ENCODE data around the gene KCNK6. TPM values are rescaled to one million over a fixed set of nuclear protein-coding genes. Genes with fewer than 3 reads are reported as not detected.
A peak's percentile ranks its signal among the peaks of the same experiment; 100 is the strongest.

KCNK6 gene
- total and polyA plus RNA-seq, 2 experiments from 2014 or later, result 9.0 to 14.6 TPM

DNA sequence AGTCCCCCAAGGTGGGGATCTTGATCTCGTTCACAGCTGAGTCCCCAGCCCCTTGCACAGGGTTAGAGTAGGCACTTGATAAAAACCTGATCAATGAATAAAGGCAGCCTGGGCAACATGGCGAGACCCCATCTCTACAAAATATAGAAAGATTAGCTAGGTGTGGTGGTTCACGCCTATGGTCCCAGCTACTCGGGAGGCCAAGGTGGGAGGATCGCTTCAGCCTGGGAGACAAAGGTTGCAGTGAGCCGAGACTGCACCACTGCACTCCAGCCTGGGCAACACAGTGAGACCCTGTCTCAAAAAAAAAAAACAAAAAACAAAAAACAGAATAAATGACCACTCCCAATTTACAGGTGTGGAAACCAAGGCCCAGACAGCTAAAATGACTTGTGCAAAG is 8.7 kb upstream of the KCNK6 start:
- ATAC-seq, result no peak
- Mint-ChIP-seq H3K4me3 (no peak overlapping the region), H3K9me3 (no peaks in the 10 kb centered on the region; the same call in 2 of the 3 replicates), H3K4me1 (peaks cover 10% of the 10 kb centered on the region), H3K27me3 (ENCODE audit: insufficient read depth, low read depth, poor library complexity) (peaks cover 17% of the 10 kb centered on the region), H3K27ac (no peak overlapping the region), H3K36me3 (ENCODE audit: low read depth) (peaks cover 6% of the 10 kb centered on the region; the same call in 2 of the 3 replicates)
- Histone ChIP-seq H3K4me2 (no peak overlapping the region), H3K36me3 (ENCODE audit: insufficient read depth) (0 out of 2 replicates have a peak, but pooled peaks cover 3% of the 10 kb centered on the region), H3K4me3 (no peak overlapping the region), H4K20me1 (replicated peaks; ENCODE audit: insufficient read depth) (peaks cover 6% of the 10 kb centered on the region), H3K9me2 (ENCODE audit: insufficient read depth) (no peaks in the 10 kb centered on the region), H3K79me2 (replicated peaks; ENCODE audit: insufficient read depth) (peaks cover 14% of the 10 kb centered on the region; the same call in 1 of the 2 replicates), H3K4me1 (ENCODE audit: insufficient read depth) (peaks cover 5% of the 10 kb centered on the region; the same call in 1 of the 2 replicates), H3K27me3 (ENCODE audit: insufficient read depth) (no peaks in the 10 kb centered on the region), H3F3A (replicated peaks; ENCODE audit: low read depth) (peaks cover 4% of the 10 kb centered on the region), H3K27ac (ENCODE audit: low read depth) (no peak overlapping the region), H2AFZ (no peak overlapping the region)
- TF ChIP-seq EZH2phosphoT487 (IDR thresholded peaks at IDR 0.05; ENCODE audit: unreplicated experiment), result no peak
- TF ChIP-seq POLR2AphosphoS5 (IDR thresholded peaks at IDR 0.05; ENCODE audit: low read depth), result no peak
- TF ChIP-seq ZNF331 (CRISPR knock-in tag; IDR thresholded peaks at IDR 0.05; ENCODE audit: low read depth), result no peak
- TF ChIP-seq, protein P1, sequence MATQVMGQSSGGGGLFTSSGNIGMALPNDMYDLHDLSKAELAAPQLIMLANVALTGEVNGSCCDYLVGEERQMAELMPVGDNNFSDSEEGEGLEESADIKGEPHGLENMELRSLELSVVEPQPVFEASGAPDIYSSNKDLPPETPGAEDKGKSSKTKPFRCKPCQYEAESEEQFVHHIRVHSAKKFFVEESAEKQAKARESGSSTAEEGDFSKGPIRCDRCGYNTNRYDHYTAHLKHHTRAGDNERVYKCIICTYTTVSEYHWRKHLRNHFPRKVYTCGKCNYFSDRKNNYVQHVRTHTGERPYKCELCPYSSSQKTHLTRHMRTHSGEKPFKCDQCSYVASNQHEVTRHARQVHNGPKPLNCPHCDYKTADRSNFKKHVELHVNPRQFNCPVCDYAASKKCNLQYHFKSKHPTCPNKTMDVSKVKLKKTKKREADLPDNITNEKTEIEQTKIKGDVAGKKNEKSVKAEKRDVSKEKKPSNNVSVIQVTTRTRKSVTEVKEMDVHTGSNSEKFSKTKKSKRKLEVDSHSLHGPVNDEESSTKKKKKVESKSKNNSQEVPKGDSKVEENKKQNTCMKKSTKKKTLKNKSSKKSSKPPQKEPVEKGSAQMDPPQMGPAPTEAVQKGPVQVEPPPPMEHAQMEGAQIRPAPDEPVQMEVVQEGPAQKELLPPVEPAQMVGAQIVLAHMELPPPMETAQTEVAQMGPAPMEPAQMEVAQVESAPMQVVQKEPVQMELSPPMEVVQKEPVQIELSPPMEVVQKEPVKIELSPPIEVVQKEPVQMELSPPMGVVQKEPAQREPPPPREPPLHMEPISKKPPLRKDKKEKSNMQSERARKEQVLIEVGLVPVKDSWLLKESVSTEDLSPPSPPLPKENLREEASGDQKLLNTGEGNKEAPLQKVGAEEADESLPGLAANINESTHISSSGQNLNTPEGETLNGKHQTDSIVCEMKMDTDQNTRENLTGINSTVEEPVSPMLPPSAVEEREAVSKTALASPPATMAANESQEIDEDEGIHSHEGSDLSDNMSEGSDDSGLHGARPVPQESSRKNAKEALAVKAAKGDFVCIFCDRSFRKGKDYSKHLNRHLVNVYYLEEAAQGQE (IDR thresholded peaks at IDR 0.05; ENCODE audit: unreplicated experiment), result no peak
- no peak for TF ChIP-seq CREB1 (CRISPR knock-in tag; IDR thresholded peaks at IDR 0.05; ENCODE audit: low read depth)
- TF ChIP-seq ZNF114 (CRISPR knock-in tag; IDR thresholded peaks at IDR 0.05), result no peak
- no peak for TF ChIP-seq NANOG (IDR thresholded peaks at IDR 0.05; ENCODE audit: borderline replicate concordance)
- DNase-seq (ENCODE audit: low spot score), result no peak

DNA sequence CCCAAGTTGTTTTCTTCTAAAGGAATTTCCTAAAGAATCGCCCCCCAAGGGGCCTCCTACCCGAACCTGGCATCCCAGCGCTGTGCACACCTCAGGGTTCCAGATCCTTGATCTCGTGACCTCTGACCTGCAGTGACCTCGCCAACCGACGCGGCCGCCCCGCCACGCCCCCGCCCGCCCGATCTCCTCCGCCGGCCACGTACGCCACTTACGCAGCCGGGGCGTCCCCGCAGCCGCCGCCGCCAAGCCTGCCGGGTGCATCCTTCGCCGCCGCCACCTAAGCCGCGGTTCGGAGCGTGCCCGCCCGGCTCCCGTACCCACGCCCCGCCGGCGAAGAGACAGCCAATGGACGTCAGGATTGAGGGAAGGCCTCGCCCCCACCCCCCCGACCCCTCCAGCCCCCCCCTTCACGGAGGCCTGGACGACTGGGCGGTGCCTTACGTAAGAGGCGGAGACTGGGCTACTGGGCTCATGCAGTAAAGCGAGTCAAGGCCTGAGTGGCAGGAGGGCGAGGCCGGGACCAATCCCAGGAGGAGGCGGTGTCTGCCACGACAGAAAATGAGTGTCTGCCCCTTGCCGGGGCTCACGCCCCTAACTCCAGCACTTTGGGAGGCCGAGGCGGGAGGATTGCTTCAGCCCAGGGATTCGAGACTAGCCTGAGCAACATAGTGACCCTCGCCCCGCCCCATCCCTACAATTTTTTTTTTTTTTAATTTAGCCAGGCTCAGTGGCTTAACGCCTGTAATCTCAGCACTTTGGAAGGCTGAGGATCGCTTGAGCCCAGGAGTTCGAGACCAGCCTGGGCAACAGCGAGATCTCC is 3.8 kb upstream of the KCNK6 start, which contains the start of gene YIF1B:
TSS of gene YIF1B (minus strand) at position 291 of the 820 bp plus-strand sequence. CDS start at position 261, 30 bp downstream.
- H3K4me1 ChIP-seq (ENCODE audit: insufficient read depth), result peaks cover 5% of the 10 kb centered on the region; the same call in 1 of the 2 replicates
- H3F3A ChIP-seq (replicated peaks; ENCODE audit: low read depth), result peaks cover 15% of the 10 kb centered on the region
- peak within 1 kb of the TSS; percentile 97 for H3K4me2 ChIP-seq
- H4K20me1 ChIP-seq (replicated peaks; ENCODE audit: insufficient read depth), result peaks cover 6% of the 10 kb centered on the region; the same call in 1 of the 2 replicates
- H3K36me3 ChIP-seq (ENCODE audit: insufficient read depth), result no peaks in the 10 kb centered on the region
- peaks cover 48% of the 10 kb centered on the region for H3K27me3 Mint-ChIP-seq (ENCODE audit: insufficient read depth, low read depth, poor library complexity)
- no peaks in the 10 kb centered on the region for H3K9me2 ChIP-seq (ENCODE audit: insufficient read depth)
- ATAC-seq (peak; percentile 77), DNase-seq (ENCODE audit: low spot score) (peak; percentile 99)
- H3K9me3 Mint-ChIP-seq, result no peaks in the 10 kb centered on the region
- peaks cover 22% of the 10 kb centered on the region for H3K4me1 Mint-ChIP-seq
- H3K27ac ChIP-seq (ENCODE audit: low read depth), result peak within 1 kb of the TSS; percentile 95
- peak within 1 kb of the TSS; percentile 94 for H2AFZ ChIP-seq
- H3K36me3 Mint-ChIP-seq (ENCODE audit: low read depth), result no peaks in the 10 kb centered on the region; the same call in 2 of the 3 replicates
- H3K79me2 ChIP-seq (replicated peaks; ENCODE audit: insufficient read depth), result peaks cover 11% of the 10 kb centered on the region; the same call in 1 of the 2 replicates
- H3K27me3 ChIP-seq (ENCODE audit: insufficient read depth), result peaks cover 32% of the 10 kb centered on the region
- peak within 1 kb of the TSS; percentile 97 for H3K27ac Mint-ChIP-seq
- TF ChIP-seq, protein P1 (IDR thresholded peaks at IDR 0.05; ENCODE audit: unreplicated experiment), result no peak
- peak; percentile 57 for TF ChIP-seq POLR2AphosphoS5 (IDR thresholded peaks at IDR 0.05; ENCODE audit: low read depth)
- TF ChIP-seq STAT1 (IDR thresholded peaks at IDR 0.05; ENCODE audit: unreplicated experiment), result no peak
- TF ChIP-seq EZH2phosphoT487 (IDR thresholded peaks at IDR 0.05; ENCODE audit: unreplicated experiment), result no peak
- TF ChIP-seq CREB1 (CRISPR knock-in tag; IDR thresholded peaks at IDR 0.05; ENCODE audit: low read depth), result peak; percentile 16
- TF ChIP-seq, protein P2, sequence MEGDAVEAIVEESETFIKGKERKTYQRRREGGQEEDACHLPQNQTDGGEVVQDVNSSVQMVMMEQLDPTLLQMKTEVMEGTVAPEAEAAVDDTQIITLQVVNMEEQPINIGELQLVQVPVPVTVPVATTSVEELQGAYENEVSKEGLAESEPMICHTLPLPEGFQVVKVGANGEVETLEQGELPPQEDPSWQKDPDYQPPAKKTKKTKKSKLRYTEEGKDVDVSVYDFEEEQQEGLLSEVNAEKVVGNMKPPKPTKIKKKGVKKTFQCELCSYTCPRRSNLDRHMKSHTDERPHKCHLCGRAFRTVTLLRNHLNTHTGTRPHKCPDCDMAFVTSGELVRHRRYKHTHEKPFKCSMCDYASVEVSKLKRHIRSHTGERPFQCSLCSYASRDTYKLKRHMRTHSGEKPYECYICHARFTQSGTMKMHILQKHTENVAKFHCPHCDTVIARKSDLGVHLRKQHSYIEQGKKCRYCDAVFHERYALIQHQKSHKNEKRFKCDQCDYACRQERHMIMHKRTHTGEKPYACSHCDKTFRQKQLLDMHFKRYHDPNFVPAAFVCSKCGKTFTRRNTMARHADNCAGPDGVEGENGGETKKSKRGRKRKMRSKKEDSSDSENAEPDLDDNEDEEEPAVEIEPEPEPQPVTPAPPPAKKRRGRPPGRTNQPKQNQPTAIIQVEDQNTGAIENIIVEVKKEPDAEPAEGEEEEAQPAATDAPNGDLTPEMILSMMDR (conservative IDR thresholded peaks at IDR 0.05; ENCODE audit: low read depth in 2 of 2), result no peak
- TF ChIP-seq ZNF114 (CRISPR knock-in tag; IDR thresholded peaks at IDR 0.05), result no peak
- H3K4me3 Mint-ChIP-seq, result peak within 1 kb of the TSS; percentile 82
- H3K4me3 ChIP-seq, result peak within 1 kb of the TSS; percentile 93

Data from GM23338 (cell line).